HUES64 (cell line): ENCODE measurements around the gene LTBR.

Source experiments
- H3K27ac ChIP-seq: 2 replicates; pipeline ENCODE4 v1.7.0; 2013; ENCODE audit warnings: low read depth, low read length, inconsistent platforms
- H3K27me3 ChIP-seq: 2 replicates; pipeline ENCODE4 v1.6.1; 2013; ENCODE audit warnings: mild to moderate bottlenecking, low read length; ENCODE audit not compliant: insufficient read depth
- H3K36me3 ChIP-seq: 2 replicates; pipeline ENCODE4 v1.6.1; 2013; ENCODE audit warnings: mild to moderate bottlenecking, low read length; ENCODE audit not compliant: insufficient read depth
- H3K4me1 ChIP-seq: 2 replicates; pipeline ENCODE4 v1.6.1; 2013; ENCODE audit warnings: mild to moderate bottlenecking, low read length, moderate library complexity; ENCODE audit not compliant: insufficient read depth
- H3K4me3 ChIP-seq: 2 replicates; pipeline ENCODE4 v1.5.1; 2013; ENCODE audit warnings: mild to moderate bottlenecking, low read length, moderate library complexity
- H3K9ac ChIP-seq: 2 replicates; pipeline ENCODE4 v1.6.1; 2013; ENCODE audit warnings: mild to moderate bottlenecking, low read depth, low read length
- H3K9me3 ChIP-seq: 2 replicates; pipeline ENCODE4 v1.6.1; 2013; ENCODE audit warnings: low read depth, low read length; ENCODE audit not compliant: insufficient read depth
- WGBS: fragments of 150-250, 120-280 bp; methylation state at CpG from one replicate; pipeline ENCODE4 v1.1.7; 2013; ENCODE audit warnings: missing lambda C conversion rate; 5-methylcytosine and 5-hydroxymethylcytosine counted together

LTBR gene

DNA sequence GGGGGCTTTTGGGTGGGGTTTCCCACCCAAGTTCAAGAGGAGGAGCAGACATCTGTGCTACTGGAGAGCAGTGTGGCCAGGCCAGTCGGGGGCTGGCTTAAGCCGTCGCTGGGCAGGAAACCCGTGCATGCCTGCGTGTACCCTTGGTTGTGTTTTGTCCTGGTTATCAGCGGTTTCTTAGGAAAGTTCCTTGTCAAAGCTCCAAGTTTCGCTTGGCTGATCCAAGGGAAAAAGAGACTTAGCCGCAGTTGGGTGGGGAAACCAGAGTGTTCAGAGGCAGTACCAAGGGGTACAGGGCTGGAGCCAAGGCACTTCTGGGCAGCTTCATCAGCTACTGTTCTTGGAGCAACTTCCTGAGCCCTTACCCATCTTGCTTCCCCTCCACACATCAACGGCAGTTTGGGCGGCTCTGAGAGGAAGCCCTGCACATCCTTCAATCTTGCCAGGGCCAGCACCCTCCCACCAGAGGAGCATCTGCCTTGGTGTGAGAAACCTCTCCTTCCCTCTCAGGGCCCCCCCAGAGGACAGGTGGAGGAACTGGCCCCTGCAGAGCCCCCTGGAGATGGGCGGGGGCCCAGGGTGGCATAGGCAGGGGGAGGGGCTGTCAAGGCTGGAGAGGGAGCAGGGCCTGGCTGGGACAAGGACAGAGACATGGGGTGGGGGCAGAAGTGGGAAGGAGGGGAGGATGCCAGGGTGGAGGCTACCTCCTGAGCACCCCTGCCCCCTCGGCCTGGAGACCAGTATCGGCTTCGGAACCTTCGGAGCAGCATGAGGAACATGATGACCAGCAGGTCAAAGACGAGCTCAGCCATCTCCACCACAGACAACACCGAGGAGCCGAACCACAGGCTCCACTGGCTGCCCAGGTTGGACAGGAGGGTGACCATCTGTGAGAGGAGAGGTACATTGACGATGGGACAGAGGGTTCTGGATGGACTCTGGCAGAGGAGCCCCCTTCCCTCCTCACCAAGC lies 36.3 kb upstream of the LTBR start:
- 95% methylated on average over 19 of the region's 19 CpGs for WGBS
- Histone ChIP-seq H3K27ac (no peak overlapping the region), H3K4me3 (no peak overlapping the region)

DNA sequence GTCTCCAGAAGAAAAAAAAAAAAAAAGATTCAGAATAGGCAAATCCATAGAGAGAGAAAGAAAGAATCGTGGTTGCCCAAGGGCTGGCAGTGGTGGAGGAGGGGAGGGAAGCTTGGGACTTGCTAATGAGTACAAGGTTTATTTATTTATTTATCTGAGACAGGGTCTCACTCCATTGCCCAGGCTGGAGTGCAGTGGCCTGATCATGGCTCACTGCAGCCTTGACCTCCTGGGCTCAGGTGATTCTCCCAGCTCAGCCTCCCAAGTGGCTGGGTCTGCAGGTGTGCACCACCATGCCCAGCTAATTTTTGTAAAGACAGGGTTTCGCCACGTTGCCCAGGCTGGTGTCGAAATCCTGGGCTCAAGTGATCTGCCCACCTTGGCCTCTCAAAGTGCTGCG lies 32.3 kb upstream of the LTBR start:
- Histone ChIP-seq H3K4me3 (no peak overlapping the region), H3K27ac (no peak overlapping the region), H3K36me3 (peaks cover 44% of the 10 kb centered on the region; the same call in 1 of the 2 replicates), H3K9ac (no peak overlapping the region), H3K27me3 (no peaks in the 10 kb centered on the region), H3K9me3 (no peaks in the 10 kb centered on the region), H3K4me1 (no peaks in the 10 kb centered on the region)
- 90% methylated on average over 5 of the region's 5 CpGs for WGBS

More for the DNA sequence above, 36.3 kb upstream of the LTBR start:
- Histone ChIP-seq H3K9ac (no peak overlapping the region), H3K27me3 (no peaks in the 10 kb centered on the region), H3K9me3 (no peaks in the 10 kb centered on the region), H3K4me1 (peaks cover 11% of the 10 kb centered on the region), H3K36me3 (peaks cover 21% of the 10 kb centered on the region; the same call in 1 of the 2 replicates)

DNA sequence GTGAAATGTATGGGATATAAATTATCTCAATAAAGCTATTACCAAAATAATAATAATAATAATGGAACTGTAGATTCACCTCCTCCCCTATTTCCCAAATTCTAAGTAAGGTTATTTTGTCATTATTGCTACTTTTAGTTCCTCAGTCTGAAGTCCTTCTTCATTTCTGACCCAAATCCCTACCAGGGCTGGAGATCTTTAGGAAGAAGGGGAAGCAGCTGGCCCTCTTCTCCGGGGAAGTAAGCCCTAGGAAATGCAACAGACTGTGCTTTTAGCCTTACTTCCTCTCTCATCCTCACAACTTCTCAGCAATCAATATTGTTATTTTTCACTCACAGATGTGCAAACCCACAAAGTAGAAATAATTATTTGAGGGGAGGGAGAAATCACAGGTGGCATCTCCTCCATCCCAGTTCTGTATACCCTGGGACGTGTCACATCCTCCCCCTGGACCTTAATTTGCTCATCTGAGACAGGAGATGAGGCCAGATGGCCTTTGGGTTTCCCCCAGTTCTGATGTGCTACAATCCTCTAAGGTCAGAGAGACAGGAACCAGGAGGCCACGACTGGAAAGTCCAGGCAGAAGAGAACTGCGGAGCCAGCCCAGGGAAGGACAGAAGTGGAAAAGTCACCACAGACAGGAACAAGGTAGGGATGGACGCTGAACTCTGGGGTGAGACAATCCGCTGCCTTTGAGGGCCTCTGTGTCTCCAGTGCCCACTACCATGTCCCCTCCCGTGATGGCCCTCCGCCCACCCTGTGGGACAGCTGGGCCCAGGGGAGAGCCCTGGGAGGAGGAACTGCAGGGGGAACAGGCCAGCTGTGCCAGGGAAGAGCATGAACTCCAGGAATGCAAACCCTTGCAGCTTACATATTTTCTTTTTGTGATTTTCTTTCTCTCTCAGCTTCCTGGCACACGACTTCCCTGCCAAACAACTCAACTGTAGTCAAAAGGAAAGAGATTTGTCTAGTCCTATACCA lies 31.5 kb upstream of the LTBR start:
- WGBS: 89% methylated on average over 9 of the region's 9 CpGs

DNA sequence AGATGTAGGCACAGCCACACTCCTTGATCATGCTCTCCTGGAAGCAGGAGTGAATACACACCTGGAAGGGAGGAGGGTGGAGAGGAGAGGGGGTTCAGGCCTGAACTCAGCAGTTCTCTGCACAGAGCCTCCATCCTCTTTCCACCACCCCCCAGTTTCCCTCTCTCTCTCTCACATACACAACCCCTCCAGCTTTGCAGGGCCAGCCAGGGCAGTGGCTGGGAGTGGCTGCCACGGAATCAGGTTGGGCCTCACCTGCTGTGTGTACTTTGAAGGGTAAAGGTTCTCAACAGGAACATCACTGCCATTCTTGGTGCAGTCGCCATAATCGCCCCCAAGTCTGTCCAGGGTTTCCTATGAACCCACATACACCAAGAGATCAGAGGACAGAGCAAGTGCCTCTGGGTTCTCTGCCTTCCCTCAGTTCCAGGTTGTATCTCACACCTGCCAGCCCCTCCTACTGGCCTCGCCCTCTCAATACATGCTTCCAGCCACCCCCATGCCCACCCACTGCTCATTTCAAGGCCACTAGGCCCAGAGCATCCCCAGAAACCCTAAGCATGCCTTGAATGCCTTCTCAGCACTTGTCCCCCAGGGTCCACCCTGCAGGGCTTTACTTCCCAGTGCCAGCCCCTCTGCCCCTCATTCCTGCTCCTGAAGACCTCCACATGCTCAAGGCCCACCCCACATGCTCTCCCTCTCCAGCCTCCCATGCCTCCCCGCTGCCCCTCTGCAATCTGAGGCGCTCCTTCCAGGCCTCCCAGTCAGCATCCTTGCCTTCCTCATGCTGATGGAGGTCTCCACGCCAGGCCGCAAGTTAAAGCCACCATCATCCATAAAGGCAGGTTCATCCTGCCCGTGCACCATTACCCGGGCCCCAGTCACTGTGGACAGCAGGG lies 29.2 kb upstream of the LTBR start:
- WGBS: 92% methylated on average over 10 of the region's 10 CpGs

More for the DNA sequence above, 31.5 kb upstream of the LTBR start:
- H3K4me3 ChIP-seq: no peak overlapping the region
- no peaks in the 10 kb centered on the region for H3K9me3 ChIP-seq
- H3K27ac ChIP-seq: no peak overlapping the region
- H3K9ac ChIP-seq: no peak overlapping the region
- H3K4me1 ChIP-seq: no peaks in the 10 kb centered on the region
- peaks cover 44% of the 10 kb centered on the region; the same call in 1 of the 2 replicates for H3K36me3 ChIP-seq
- H3K27me3 ChIP-seq: no peaks in the 10 kb centered on the region

DNA sequence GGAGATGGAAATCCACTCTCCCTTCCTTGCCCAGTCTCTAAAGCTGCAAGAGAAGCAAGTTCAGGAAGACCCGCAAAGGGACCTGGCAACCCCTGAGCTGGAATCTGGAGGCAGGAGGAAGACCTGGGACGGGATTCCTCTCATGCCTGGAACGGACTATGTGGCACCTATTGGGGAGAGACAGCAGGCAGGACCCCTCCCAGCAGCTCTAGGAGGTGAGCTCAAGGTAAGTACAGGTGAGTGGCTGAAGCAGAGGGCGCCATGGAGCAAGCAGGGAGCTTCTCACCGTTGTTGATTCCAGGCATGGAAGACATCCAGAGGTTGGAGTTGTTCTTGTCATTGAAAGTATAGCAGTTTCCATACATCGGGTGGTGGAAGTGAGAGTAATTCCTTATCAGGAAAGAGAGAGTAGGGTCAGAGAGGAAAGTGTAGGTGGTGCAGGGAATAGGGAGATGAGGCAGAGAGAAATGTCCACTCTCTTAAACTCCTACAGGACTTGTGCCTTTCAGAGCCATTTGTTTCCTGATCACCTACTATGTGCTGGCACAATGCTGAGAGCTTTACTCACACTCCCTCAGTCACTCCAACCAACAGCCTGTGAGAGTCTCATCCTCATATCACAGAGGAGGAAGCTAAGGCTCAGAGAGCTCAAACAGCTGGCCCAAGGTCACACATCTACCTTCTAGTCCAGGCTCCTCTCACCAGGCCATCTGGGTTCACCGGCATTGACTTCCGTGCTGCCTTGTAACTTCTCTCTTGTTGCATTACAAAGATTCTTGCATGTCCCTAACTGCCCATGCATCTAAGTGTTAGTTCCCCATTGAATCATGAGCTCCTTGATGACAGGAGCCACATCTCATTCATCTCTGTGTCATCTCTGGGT lies 28.2 kb upstream of the LTBR start:
- Histone ChIP-seq H3K9ac (no peak overlapping the region), H3K4me3 (no peak overlapping the region), H3K4me1 (no peaks in the 10 kb centered on the region), H3K27ac (no peak overlapping the region), H3K27me3 (no peaks in the 10 kb centered on the region), H3K36me3 (peaks cover 39% of the 10 kb centered on the region; the same call in 1 of the 2 replicates), H3K9me3 (no peaks in the 10 kb centered on the region)
- 73% methylated on average over 8 of the region's 8 CpGs for whole genome bisulfite sequencing

More for the DNA sequence above, 29.2 kb upstream of the LTBR start:
- Histone ChIP-seq H3K9ac (no peak overlapping the region), H3K4me1 (no peaks in the 10 kb centered on the region), H3K36me3 (peaks cover 32% of the 10 kb centered on the region; the same call in 1 of the 2 replicates), H3K27ac (no peak overlapping the region), H3K27me3 (no peaks in the 10 kb centered on the region), H3K4me3 (no peak overlapping the region), H3K9me3 (no peaks in the 10 kb centered on the region)

DNA sequence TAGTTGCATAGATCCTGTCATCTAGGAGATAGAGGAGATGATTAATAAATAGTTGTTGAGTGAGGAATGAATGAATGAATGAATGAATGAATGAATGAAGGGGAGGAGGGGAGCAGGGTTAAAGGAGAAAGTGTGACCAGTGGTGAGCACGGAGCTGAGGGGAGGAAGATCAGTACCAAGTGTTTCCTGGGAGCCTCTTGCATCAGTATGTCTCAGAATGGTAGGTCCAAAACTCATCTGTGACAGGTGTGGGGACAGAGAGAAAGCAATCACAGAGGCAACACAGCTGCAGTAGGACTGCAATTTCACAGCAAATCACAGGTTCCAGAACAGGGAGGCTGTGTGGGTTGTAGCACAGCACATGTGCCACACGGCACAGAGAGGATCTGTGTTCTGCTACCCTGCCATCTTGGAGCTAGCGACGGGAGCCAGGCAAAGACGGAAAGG lies 27.6 kb upstream of the LTBR start:
- Histone ChIP-seq H3K36me3 (peaks cover 46% of the 10 kb centered on the region; the same call in 1 of the 2 replicates), H3K4me3 (no peak overlapping the region), H3K27ac (no peak overlapping the region), H3K9me3 (no peaks in the 10 kb centered on the region), H3K9ac (no peak overlapping the region), H3K27me3 (no peaks in the 10 kb centered on the region), H3K4me1 (no peaks in the 10 kb centered on the region)
- WGBS: 93% methylated on average over 5 of the region's 5 CpGs

DNA sequence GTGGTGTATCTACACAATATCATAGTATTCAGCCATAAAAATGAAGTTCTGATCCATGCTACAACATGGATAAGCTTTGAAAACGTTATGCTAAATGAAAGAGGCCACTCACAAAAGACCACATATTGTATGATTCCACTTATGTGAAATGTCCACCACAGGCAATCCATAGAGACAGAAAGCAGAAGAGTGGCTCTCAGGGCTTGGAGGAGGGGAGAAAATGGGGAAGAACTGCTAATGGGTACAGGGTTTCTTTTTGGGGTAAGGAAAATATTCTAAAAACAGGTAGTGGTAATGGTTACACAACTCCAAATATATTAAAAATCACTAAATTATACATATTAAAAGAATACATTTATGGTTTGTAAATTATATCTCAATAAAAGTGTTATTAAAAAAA lies 25.1 kb upstream of the LTBR start:
- H3K4me3 ChIP-seq: no peak overlapping the region
- peaks cover 44% of the 10 kb centered on the region; the same call in 1 of the 2 replicates for H3K36me3 ChIP-seq
- 100% methylated on average over 1 of the region's 1 CpG for WGBS
- no peak overlapping the region for H3K9ac ChIP-seq
- H3K4me1 ChIP-seq: peaks cover 3% of the 10 kb centered on the region; the same call in 1 of the 2 replicates
- H3K9me3 ChIP-seq: no peaks in the 10 kb centered on the region
- no peaks in the 10 kb centered on the region for H3K27me3 ChIP-seq
- no peak overlapping the region for H3K27ac ChIP-seq

DNA sequence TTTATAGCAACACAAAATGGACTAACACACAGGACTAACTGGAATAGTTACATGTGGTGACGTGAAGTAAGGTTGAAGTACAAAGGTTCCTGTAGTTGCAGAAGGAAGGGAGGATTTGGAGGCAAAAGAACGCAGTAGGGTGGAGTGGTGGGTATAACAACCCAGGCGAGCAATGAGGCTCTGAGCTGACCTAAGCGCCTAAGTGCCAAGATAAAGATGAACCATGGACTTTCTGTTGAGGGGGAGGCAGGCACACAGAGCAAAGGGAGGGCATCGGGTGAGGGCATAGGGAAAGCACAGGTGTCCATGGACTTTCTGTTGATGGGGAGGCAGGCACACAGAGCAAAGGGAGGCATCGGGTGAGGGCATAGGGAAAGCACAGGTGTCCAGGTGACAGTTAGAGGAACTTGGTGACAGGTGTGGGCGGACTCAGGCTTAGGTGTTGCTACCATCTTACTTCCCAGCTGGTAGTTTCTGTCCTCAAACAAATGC lies 23.8 kb upstream of the LTBR start:
- peaks cover 38% of the 10 kb centered on the region; the same call in 1 of the 2 replicates for H3K36me3 ChIP-seq
- no peak overlapping the region for H3K9ac ChIP-seq
- 90% methylated on average over 7 of the region's 7 CpGs for WGBS
- no peaks in the 10 kb centered on the region for H3K9me3 ChIP-seq
- H3K4me1 ChIP-seq: peaks cover 3% of the 10 kb centered on the region; the same call in 1 of the 2 replicates
- no peak overlapping the region for H3K4me3 ChIP-seq
- no peaks in the 10 kb centered on the region for H3K27me3 ChIP-seq
- no peak overlapping the region for H3K27ac ChIP-seq

DNA sequence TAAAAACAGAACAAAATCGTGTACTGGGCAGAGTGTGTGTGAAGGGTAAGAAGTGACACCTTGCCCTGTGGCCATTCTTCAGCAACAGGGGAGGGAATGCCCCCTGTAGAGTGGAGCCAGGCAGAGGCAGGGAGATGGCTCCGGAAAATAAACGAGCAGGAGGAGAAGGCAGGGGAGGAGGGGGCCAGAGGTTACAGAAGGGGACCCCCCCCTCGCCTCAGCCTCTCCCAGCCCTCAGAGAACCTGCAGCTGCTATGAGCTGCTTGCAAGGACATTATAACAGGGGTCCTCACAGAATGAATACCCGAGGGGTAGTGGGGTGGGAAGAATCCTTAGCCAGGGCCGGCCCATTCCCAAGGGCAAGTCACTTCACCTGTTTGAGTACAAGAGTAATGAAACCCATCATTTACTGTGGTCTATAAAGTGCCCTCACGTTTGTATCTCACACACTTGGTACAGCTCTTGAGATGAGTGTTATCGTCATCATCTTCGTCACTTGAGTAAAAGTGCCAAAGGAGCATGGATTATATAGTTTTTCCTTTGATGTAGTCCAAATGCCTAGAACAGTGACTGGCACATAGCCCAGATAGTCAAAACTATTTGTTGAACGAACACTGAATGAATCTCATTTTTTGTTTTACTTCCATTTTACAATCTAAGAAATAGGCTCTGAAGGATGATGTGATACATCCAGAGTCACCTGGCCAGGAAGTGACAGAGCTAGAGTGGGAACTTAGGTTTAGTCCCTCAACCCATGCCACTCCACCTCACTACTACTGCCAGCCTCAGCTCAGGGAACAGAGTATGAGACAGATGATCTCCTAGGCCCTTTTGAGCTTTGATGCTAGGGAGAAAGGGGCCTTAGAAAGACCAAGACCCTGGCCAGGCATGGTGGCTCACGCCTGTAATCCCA lies 23.1 kb upstream of the LTBR start:
- Histone ChIP-seq H3K27me3 (no peaks in the 10 kb centered on the region), H3K4me3 (no peak overlapping the region), H3K27ac (no peak overlapping the region), H3K4me1 (peaks cover 3% of the 10 kb centered on the region; the same call in 1 of the 2 replicates), H3K36me3 (peaks cover 31% of the 10 kb centered on the region; the same call in 1 of the 2 replicates), H3K9ac (no peak overlapping the region), H3K9me3 (no peaks in the 10 kb centered on the region)
- WGBS: 87% methylated on average over 10 of the region's 11 CpGs
